PC-3 (cell line): ENCODE data around the gene SCN7A. TPM values are rescaled to one million over a fixed set of nuclear protein-coding genes. Genes with fewer than 3 reads are reported as not detected.

Experiments used
- ATAC-seq: fragments of 200-7000 bp; cut with Tn5 transposase; 2 replicates; pipeline ENCODE4 v1.9.1; 2020; ENCODE audit warnings: mild to moderate bottlenecking, moderate library complexity
- BruUV-seq: library from RNA; stranded (reverse); fragments of 400-500 nt; replicated peaks from 2 replicates; lab custom pipeline; 2021; lab: Mats Ljungman, UMichigan
- CTCF ChIA-PET: fragments of 300-600 bp; sonication (Branson Sonifier 250); formaldehyde crosslinking; loops from one replicate; lab custom pipeline; 2022; ENCODE audit warnings: antibody characterized with exemption; lab: Charles Lee
- POLR2A ChIA-PET: fragments of 300-600 bp; sonication (Branson Sonifier 250); formaldehyde crosslinking; loops from one replicate; lab custom pipeline; 2022; ENCODE audit warnings: antibody characterized with exemption; ENCODE audit not compliant: unreplicated experiment; lab: Charles Lee
- DNase-seq: peaks from one replicate; pipeline ENCODE4 v3.0.0-alpha.2; 2015
- H2AFZ ChIP-seq: fragments of 300-600 bp; sonication (generic); 2 replicates; pipeline ENCODE4 v1.6.0; 2016; ENCODE audit warnings: antibody characterized with exemption, low read length
- H3F3A ChIP-seq: fragments of 300-600 bp; sonication (generic); one replicate; pipeline ENCODE4 v1.6.0; 2017; ENCODE audit warnings: antibody characterized with exemption, low read length, control low read depth, mild to moderate bottlenecking; ENCODE audit not compliant: unreplicated experiment
- H3K27ac ChIP-seq: fragments of 300-600 bp; sonication (generic); 2 replicates; pipeline ENCODE4 v1.5.1; 2016; ENCODE audit warnings: mild to moderate bottlenecking, low read length
- H3K27me3 ChIP-seq: fragments of 300-600 bp; sonication (generic); 2 replicates; pipeline ENCODE4 v1.6.1; 2016; ENCODE audit warnings: low read length, mixed read lengths
- H3K36me3 ChIP-seq: fragments of 300-600 bp; sonication (generic); 2 replicates; pipeline ENCODE4 v1.6.1; 2016; ENCODE audit warnings: low read depth, mixed run types, low read length, mixed read lengths
- H3K4me1 ChIP-seq: fragments of 300-600 bp; sonication (generic); 2 replicates; pipeline ENCODE4 v1.5.1; 2016; ENCODE audit warnings: low read length; ENCODE audit not compliant: insufficient read depth
- H3K4me2 ChIP-seq: fragments of 300-600 bp; sonication (generic); 2 replicates; pipeline ENCODE4 v1.6.0; 2016; ENCODE audit warnings: low read length
- H3K4me3 ChIP-seq: fragments of 300-600 bp; sonication (generic); 2 replicates; pipeline ENCODE4 v1.5.1; 2016; ENCODE audit warnings: mild to moderate bottlenecking, low read length, mixed read lengths
- H3K79me2 ChIP-seq: fragments of 300-600 bp; sonication (generic); 2 replicates; pipeline ENCODE4 v1.6.1; 2017; ENCODE audit warnings: low read length, mixed read lengths
- H3K9ac ChIP-seq: fragments of 300-600 bp; sonication (generic); 2 replicates; pipeline ENCODE4 v1.6.0; 2016; ENCODE audit warnings: mild to moderate bottlenecking, low read length
- H3K9me2 ChIP-seq: fragments of 300-600 bp; sonication (generic); replicated peaks from 2 replicates; pipeline ENCODE4 v1.6.1; 2016; ENCODE audit warnings: mixed run types, low read length, mixed read lengths
- H3K9me3 ChIP-seq: fragments of 300-600 bp; sonication (generic); 2 replicates; pipeline ENCODE4 v1.6.1; 2016; ENCODE audit warnings: low read length, mixed read lengths
- H4K20me1 ChIP-seq: fragments of 300-600 bp; sonication (generic); 2 replicates; pipeline ENCODE4 v1.6.1; 2016; ENCODE audit warnings: low read length, mixed read lengths
- EZH2 ChIP-seq: fragments of 300-600 bp; sonication (generic); IDR thresholded peaks from one replicate; pipeline ENCODE4 v1.6.1; 2017; ENCODE audit warnings: antibody characterized with exemption, mild to moderate bottlenecking, low read length; ENCODE audit not compliant: unreplicated experiment
- EZH2phosphoT487 ChIP-seq: fragments of 300-600 bp; sonication (generic); IDR thresholded peaks from 2 replicates; pipeline ENCODE4 v1.6.1; 2018; ENCODE audit warnings: mild to moderate bottlenecking, antibody characterized with exemption, low read length, borderline replicate concordance
- intact Hi-C: fragments of 100-400 bp; cut with micrococcal nuclease; formaldehyde crosslinking; loops from 2 replicates; pipeline ENCODE4 v1.9.0; 2023
- total RNA-seq: library from RNA; depleted of rRNA; stranded (reverse); fragments of >200 nt; gene quantifications from 2 replicates; pipeline ENCODE4 v1.2.3, GENCODE V29; 2014
- TF ChIP-seq, protein P1 (sequence below): fragments of 300-600 bp; sonication (generic); conservative IDR thresholded peaks from 2 replicates; pipeline ENCODE4 v1.5.1; 2017; ENCODE audit warnings: antibody characterized with exemption, low read depth, mild to moderate bottlenecking, low read length

The SCN7A gene
- total RNA-seq, 1 experiment from 2014 or later: not detected

DNA sequence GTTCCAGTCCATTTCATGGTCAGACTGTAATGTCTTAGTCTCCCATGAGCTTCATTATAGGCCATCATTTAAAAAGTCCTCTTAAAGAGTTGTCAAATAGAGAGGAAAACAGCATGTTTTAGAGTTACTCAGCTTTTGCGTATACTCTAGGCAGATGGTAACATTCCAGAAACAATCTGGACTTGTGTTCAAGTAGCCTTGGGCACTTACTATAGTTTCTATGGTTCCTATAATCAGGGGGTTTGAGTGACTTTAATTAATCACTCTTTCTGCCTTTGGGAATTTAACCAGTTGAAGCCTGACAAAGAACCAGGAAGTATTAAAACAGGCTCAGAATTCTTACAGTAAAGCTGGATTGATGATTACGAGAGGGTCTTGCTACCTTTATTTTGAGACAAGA lies 42.1 kb upstream of the SCN7A start:
- POLR2A ChIA-PET: no interaction called here
- intact Hi-C loops: loop anchor here (5.0 to 10.0 kb wide), 4 partner anchors 359 to 1579 kb away; no protein-coding TSS in a partner anchor
- H4K20me1 ChIP-seq: no peaks in the 10 kb centered on the region

DNA sequence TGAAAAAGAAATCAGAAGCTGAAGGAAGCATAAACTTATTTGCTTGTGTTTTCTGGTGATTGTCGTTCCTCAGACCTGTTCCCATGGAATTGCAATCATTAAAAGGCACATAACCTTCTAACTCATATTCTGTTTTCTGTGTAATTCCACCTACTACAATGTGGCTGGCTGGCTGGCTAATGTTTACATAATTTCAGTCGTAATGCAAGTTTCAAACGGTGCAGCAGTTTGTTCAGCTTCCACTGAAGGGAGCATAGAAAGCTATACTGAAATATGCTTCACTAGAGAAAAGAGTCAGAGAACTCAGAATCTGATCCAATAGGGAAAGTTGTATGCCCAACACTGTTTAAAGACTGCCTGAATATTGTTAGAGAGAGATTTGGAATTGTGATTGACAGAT lies 27.1 kb upstream of the SCN7A start:
- Histone ChIP-seq H3K4me1 (no peaks in the 10 kb centered on the region), H3K27me3 (peaks cover 72% of the 10 kb centered on the region), H3K4me2 (no peak overlapping the region), H3K9ac (no peak overlapping the region), H3K79me2 (no peaks in the 10 kb centered on the region), H3K4me3 (no peak overlapping the region), H3K36me3 (no peaks in the 10 kb centered on the region), H3K27ac (no peak overlapping the region), H3F3A (no peaks in the 10 kb centered on the region), H2AFZ (no peak overlapping the region), H4K20me1 (no peaks in the 10 kb centered on the region), H3K9me3 (no peaks in the 10 kb centered on the region), H3K9me2 (no peaks in the 10 kb centered on the region)
- ChIA-PET POLR2A (no interaction called here), CTCF (no interaction called here)
- DNase-seq (no peak), ATAC-seq (peak; percentile 20; the same call in 1 of the 2 replicates)
- intact Hi-C loops: no loop called here
- no peak for TF ChIP-seq EZH2
- TF ChIP-seq, protein P1, sequence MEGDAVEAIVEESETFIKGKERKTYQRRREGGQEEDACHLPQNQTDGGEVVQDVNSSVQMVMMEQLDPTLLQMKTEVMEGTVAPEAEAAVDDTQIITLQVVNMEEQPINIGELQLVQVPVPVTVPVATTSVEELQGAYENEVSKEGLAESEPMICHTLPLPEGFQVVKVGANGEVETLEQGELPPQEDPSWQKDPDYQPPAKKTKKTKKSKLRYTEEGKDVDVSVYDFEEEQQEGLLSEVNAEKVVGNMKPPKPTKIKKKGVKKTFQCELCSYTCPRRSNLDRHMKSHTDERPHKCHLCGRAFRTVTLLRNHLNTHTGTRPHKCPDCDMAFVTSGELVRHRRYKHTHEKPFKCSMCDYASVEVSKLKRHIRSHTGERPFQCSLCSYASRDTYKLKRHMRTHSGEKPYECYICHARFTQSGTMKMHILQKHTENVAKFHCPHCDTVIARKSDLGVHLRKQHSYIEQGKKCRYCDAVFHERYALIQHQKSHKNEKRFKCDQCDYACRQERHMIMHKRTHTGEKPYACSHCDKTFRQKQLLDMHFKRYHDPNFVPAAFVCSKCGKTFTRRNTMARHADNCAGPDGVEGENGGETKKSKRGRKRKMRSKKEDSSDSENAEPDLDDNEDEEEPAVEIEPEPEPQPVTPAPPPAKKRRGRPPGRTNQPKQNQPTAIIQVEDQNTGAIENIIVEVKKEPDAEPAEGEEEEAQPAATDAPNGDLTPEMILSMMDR: no peak
- TF ChIP-seq EZH2phosphoT487: no peak
- BruUV-seq: no TSS peak

More for the DNA sequence above, 42.1 kb upstream of the SCN7A start:
- peaks cover 54% of the 10 kb centered on the region for H3K27me3 ChIP-seq
- ATAC-seq (no peak), DNase-seq (no peak)
- no peaks in the 10 kb centered on the region for H3K36me3 ChIP-seq
- TF ChIP-seq EZH2phosphoT487 (no peak), EZH2 (no peak)
- TF ChIP-seq, protein P1: no peak
- no peak overlapping the region for H3K27ac ChIP-seq
- H3K9me2 ChIP-seq: no peaks in the 10 kb centered on the region
- no peak overlapping the region for H3K4me3 ChIP-seq
- H3K79me2 ChIP-seq: no peaks in the 10 kb centered on the region
- no peaks in the 10 kb centered on the region for H3K9me3 ChIP-seq
- H3K4me2 ChIP-seq: no peak overlapping the region
- H3K9ac ChIP-seq: no peak overlapping the region
- no TSS peak for BruUV-seq
- no peak overlapping the region for H2AFZ ChIP-seq
- no peaks in the 10 kb centered on the region for H3F3A ChIP-seq
- CTCF ChIA-PET: no interaction called here
- H3K4me1 ChIP-seq: peaks cover 8% of the 10 kb centered on the region; the same call in 1 of the 2 replicates

DNA sequence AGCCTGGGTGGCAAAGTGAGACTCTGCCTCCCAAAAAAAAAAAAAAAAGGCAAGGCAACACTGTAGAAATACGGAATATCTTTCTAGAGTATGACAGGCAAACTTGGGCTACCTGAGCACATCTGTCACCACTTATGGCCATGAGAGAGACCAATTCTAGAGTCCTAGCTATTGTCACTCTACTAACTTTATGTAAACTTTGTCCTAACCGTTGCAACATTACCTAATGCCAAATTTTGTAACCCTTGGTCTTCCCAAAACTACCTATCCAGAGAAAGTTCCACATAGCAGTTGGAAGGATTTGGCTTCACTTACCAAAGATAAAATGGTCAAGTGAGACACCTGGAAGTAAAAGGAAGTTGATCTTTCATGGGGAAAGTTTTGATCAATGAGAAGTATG lies 26.6 kb upstream of the SCN7A start:
- no peaks in the 10 kb centered on the region for H3K9me3 ChIP-seq
- no peaks in the 10 kb centered on the region for H4K20me1 ChIP-seq
- no peaks in the 10 kb centered on the region for H3K79me2 ChIP-seq
- H3K9ac ChIP-seq: no peak overlapping the region
- H3K36me3 ChIP-seq: no peaks in the 10 kb centered on the region
- peaks cover 75% of the 10 kb centered on the region for H3K27me3 ChIP-seq
- no peak overlapping the region for H3K4me2 ChIP-seq
- DNase-seq (no peak), ATAC-seq (no peak)
- CTCF ChIA-PET: no interaction called here
- POLR2A ChIA-PET: no interaction called here
- no TSS peak for BruUV-seq
- TF ChIP-seq EZH2phosphoT487: no peak
- TF ChIP-seq, protein P1: no peak
- no peak for TF ChIP-seq EZH2
- intact Hi-C loops: no loop called here
- no peaks in the 10 kb centered on the region for H3F3A ChIP-seq
- H3K4me1 ChIP-seq: no peaks in the 10 kb centered on the region
- H3K4me3 ChIP-seq: no peak overlapping the region
- H3K27ac ChIP-seq: no peak overlapping the region
- no peak overlapping the region for H2AFZ ChIP-seq
- H3K9me2 ChIP-seq: no peaks in the 10 kb centered on the region
